Neural progenitor cell (in vitro differentiated cells): Measurements from ENCODE around the gene AK8. TPM values are rescaled to one million over a fixed set of nuclear protein-coding genes. Genes with fewer than 3 reads are reported as not detected.
A peak's percentile ranks its signal among the peaks of the same experiment; 100 is the strongest.

Source experiments
- DNase-seq: peaks from one replicate; pipeline ENCODE4 v3.0.0-alpha.2; 2016; ENCODE audit warnings: low spot score
- H2AFZ ChIP-seq: fragments of 200-600 bp; sonication (generic); replicated peaks from 2 replicates; pipeline ENCODE4 v1.6.1; 2016; ENCODE audit warnings: antibody characterized with exemption
- H3F3A ChIP-seq: fragments of 200-600 bp; sonication (generic); 2 replicates; pipeline ENCODE4 v1.6.1; 2016; ENCODE audit warnings: antibody characterized with exemption, low read depth
- H3K27ac ChIP-seq: fragments of 200-600 bp; sonication (generic); 2 replicates; pipeline ENCODE4 v1.5.1; 2016; ENCODE audit warnings: mild to moderate bottlenecking
- H3K27me3 ChIP-seq: fragments of 200-600 bp; sonication (generic); 2 replicates; pipeline ENCODE4 v1.6.1; 2016; ENCODE audit warnings: mild to moderate bottlenecking, moderate library complexity
- H3K36me3 ChIP-seq: fragments of 200-600 bp; sonication (generic); 2 replicates; pipeline ENCODE4 v1.5.1; 2016
- H3K4me1 ChIP-seq: fragments of 200-600 bp; sonication (generic); 2 replicates; pipeline ENCODE4 v1.6.1; 2016; ENCODE audit warnings: mixed run types
- H3K4me2 ChIP-seq: fragments of 200-600 bp; sonication (generic); 2 replicates; pipeline ENCODE4 v1.6.1; 2016
- H3K4me3 ChIP-seq: fragments of 200-600 bp; sonication (generic); 2 replicates; pipeline ENCODE4 v1.5.1; 2016
- H3K79me2 ChIP-seq: fragments of 200-600 bp; sonication (generic); 2 replicates; pipeline ENCODE4 v1.6.1; 2016; ENCODE audit warnings: low read depth
- H3K9ac ChIP-seq: fragments of 200-600 bp; sonication (generic); 2 replicates; pipeline ENCODE4 v1.6.1; 2016
- H3K9me3 ChIP-seq: fragments of 200-600 bp; sonication (generic); 2 replicates; pipeline ENCODE4 v1.5.1; 2016; ENCODE audit warnings: low read depth
- H4K20me1 ChIP-seq: fragments of 200-600 bp; sonication (generic); 2 replicates; pipeline ENCODE4 v1.6.1; 2016; ENCODE audit warnings: low read depth
- H3K27ac Mint-ChIP-seq: 3 replicates; pipeline ENCODE4 v1.8.0; 2021; ENCODE audit warnings: mixed read lengths
- H3K27me3 Mint-ChIP-seq: 2 replicates; pipeline ENCODE4 v1.8.0; 2022; ENCODE audit warnings: low read depth, mild to moderate bottlenecking, inconsistent platforms, moderate library complexity, mixed read lengths; ENCODE audit not compliant: insufficient read depth
- H3K36me3 Mint-ChIP-seq: 3 replicates; pipeline ENCODE4 v1.8.0; 2021; ENCODE audit warnings: mixed read lengths
- H3K4me1 Mint-ChIP-seq: 3 replicates; pipeline ENCODE4 v1.8.0; 2021; ENCODE audit warnings: mixed read lengths
- H3K4me3 Mint-ChIP-seq: 3 replicates; pipeline ENCODE4 v1.8.0; 2021; ENCODE audit warnings: mild to moderate bottlenecking, moderate library complexity, mixed read lengths
- H3K9me3 Mint-ChIP-seq: 3 replicates; pipeline ENCODE4 v1.8.0; 2020; ENCODE audit warnings: mixed read lengths
- CTCF ChIP-seq: fragments of 200-600 bp; sonication (generic); IDR thresholded peaks from 2 replicates; pipeline ENCODE4 v1.5.1; 2017; ENCODE audit warnings: antibody characterized with exemption, mild to moderate bottlenecking
- EZH2 ChIP-seq: fragments of 200-600 bp; sonication (generic); IDR thresholded peaks from 2 replicates; pipeline ENCODE4 v1.6.1; 2017; ENCODE audit warnings: antibody characterized with exemption, mild to moderate bottlenecking, moderate library complexity
- EZH2phosphoT487 ChIP-seq: fragments of 200-600 bp; sonication (generic); IDR thresholded peaks from 2 replicates; pipeline ENCODE4 v1.6.1; 2017; ENCODE audit warnings: antibody characterized with exemption
- total RNA-seq: library from RNA; depleted of rRNA; stranded (reverse); fragments of >200 nt; gene quantifications from 2 replicates; pipeline ENCODE4 v1.2.3, GENCODE V29; 2015; ENCODE audit warnings: low replicate concordance

AK8 gene
- total RNA-seq, 1 donor from 2014 or later: 0.43 TPM

GRCh38 chr9:132768932-132769905, 108.9 kb downstream of the AK8 start:
- H3K9me3 Mint-ChIP-seq: peaks cover 35% of the 10 kb centered on the region
- DNase-seq: peak; percentile 80
- H3K79me2 ChIP-seq: no peaks in the 10 kb centered on the region
- peaks cover 4% of the 10 kb centered on the region for H3K27me3 Mint-ChIP-seq
- no peak for TF ChIP-seq EZH2
- peak; percentile 55 for TF ChIP-seq CTCF
- peak; percentile 12 for TF ChIP-seq EZH2phosphoT487
- H3K9ac ChIP-seq: no peak overlapping the region
- H3K27me3 ChIP-seq: peaks cover 31% of the 10 kb centered on the region
- no peaks in the 10 kb centered on the region for H3K36me3 ChIP-seq
- peaks cover 6% of the 10 kb centered on the region for H3F3A ChIP-seq
- peak overlapping the region; percentile 91 for H2AFZ ChIP-seq
- H3K36me3 Mint-ChIP-seq: no peaks in the 10 kb centered on the region
- H4K20me1 ChIP-seq: no peaks in the 10 kb centered on the region
- no peak overlapping the region for H3K27ac ChIP-seq
- peaks cover 7% of the 10 kb centered on the region for H3K4me1 ChIP-seq
- peak overlapping the region; percentile 78 for H3K27ac Mint-ChIP-seq
- H3K4me3 ChIP-seq: peak overlapping the region; percentile 72
- H3K4me2 ChIP-seq: peak overlapping the region; percentile 82
- H3K4me1 Mint-ChIP-seq: peaks cover 14% of the 10 kb centered on the region
- H3K4me3 Mint-ChIP-seq: peak overlapping the region; percentile 89
- H3K9me3 ChIP-seq: no peaks in the 10 kb centered on the region

GRCh38 chr9:132763574-132763973, 114.5 kb downstream of the AK8 start:
- Histone ChIP-seq H3K79me2 (no peaks in the 10 kb centered on the region), H3K36me3 (no peaks in the 10 kb centered on the region), H2AFZ (no peak overlapping the region), H3F3A (no peaks in the 10 kb centered on the region), H3K27me3 (peaks cover 18% of the 10 kb centered on the region), H3K4me3 (no peak overlapping the region), H3K27ac (no peak overlapping the region), H3K4me1 (no peaks in the 10 kb centered on the region), H3K4me2 (no peak overlapping the region), H3K9me3 (no peaks in the 10 kb centered on the region), H3K9ac (no peak overlapping the region), H4K20me1 (no peaks in the 10 kb centered on the region)
- no peak for TF ChIP-seq EZH2phosphoT487
- no peak for TF ChIP-seq CTCF
- TF ChIP-seq EZH2: no peak
- peaks cover 22% of the 10 kb centered on the region for H3K9me3 Mint-ChIP-seq
- no peak overlapping the region for H3K27ac Mint-ChIP-seq
- no peak for DNase-seq
- H3K4me1 Mint-ChIP-seq: peaks cover under 1% of the 10 kb centered on the region
- no peaks in the 10 kb centered on the region for H3K27me3 Mint-ChIP-seq
- no peak overlapping the region for H3K4me3 Mint-ChIP-seq
- no peaks in the 10 kb centered on the region for H3K36me3 Mint-ChIP-seq

GRCh38 chr9:132762896-132763295, 115.2 kb downstream of the AK8 start:
- Mint-ChIP-seq H3K27ac (no peak overlapping the region), H3K36me3 (no peaks in the 10 kb centered on the region), H3K9me3 (peaks cover 22% of the 10 kb centered on the region), H3K4me3 (no peak overlapping the region), H3K4me1 (peaks cover 7% of the 10 kb centered on the region), H3K27me3 (peaks cover 6% of the 10 kb centered on the region)
- H3K4me2 ChIP-seq: no peak overlapping the region
- H3K79me2 ChIP-seq: no peaks in the 10 kb centered on the region
- H3K9me3 ChIP-seq: no peaks in the 10 kb centered on the region
- no peak overlapping the region for H3K27ac ChIP-seq
- no peak for DNase-seq
- no peak overlapping the region for H3K9ac ChIP-seq
- no peak overlapping the region for H2AFZ ChIP-seq
- TF ChIP-seq EZH2phosphoT487: no peak
- TF ChIP-seq EZH2: no peak
- TF ChIP-seq CTCF: no peak
- no peak overlapping the region for H3K4me3 ChIP-seq
- H3K4me1 ChIP-seq: no peaks in the 10 kb centered on the region
- no peaks in the 10 kb centered on the region for H3F3A ChIP-seq
- H3K27me3 ChIP-seq: peaks cover 13% of the 10 kb centered on the region
- H4K20me1 ChIP-seq: no peaks in the 10 kb centered on the region
- no peaks in the 10 kb centered on the region for H3K36me3 ChIP-seq
